SJSA1 (cell line): Measurements from ENCODE around the gene KBTBD12. TPM values are rescaled to one million over a fixed set of nuclear protein-coding genes. Genes with fewer than 3 reads are reported as not detected.

Experiments
- DNase-seq, 2 experiments: peaks; one replicate each; pipeline ENCODE4 v3.0.0-alpha.2; 2015 to 2020; ENCODE audit warnings: low spot score in 2 of 2, low read depth in 1 of 2
- H3K27ac ChIP-seq: fragments of 250-450 bp; sonication (Bioruptor Pico); 2 replicates; pipeline ENCODE4 v1.5.1; 2020; ENCODE audit warnings: mild to moderate bottlenecking, moderate library complexity
- H3K27me3 ChIP-seq: fragments of 250-450 bp; sonication (Bioruptor Pico); replicated peaks from 2 replicates; pipeline ENCODE4 v1.5.1; 2020; ENCODE audit warnings: mild to moderate bottlenecking, moderate library complexity
- H3K36me3 ChIP-seq: fragments of 250-450 bp; sonication (Bioruptor Pico); 2 replicates; pipeline ENCODE4 v1.5.1; 2020; ENCODE audit warnings: mild to moderate bottlenecking
- H3K4me1 ChIP-seq: fragments of 250-450 bp; sonication (Bioruptor Pico); replicated peaks from 2 replicates; pipeline ENCODE4 v1.6.1; 2021; ENCODE audit warnings: mild to moderate bottlenecking
- H3K4me3 ChIP-seq: fragments of 250-450 bp; sonication (Bioruptor Pico); 2 replicates; pipeline ENCODE4 v1.5.1; 2020; ENCODE audit warnings: mild to moderate bottlenecking
- H3K9me3 ChIP-seq: fragments of 250-450 bp; sonication (Bioruptor Pico); replicated peaks from 2 replicates; pipeline ENCODE4 v1.5.1; 2020; ENCODE audit warnings: mild to moderate bottlenecking
- total RNA-seq: library from RNA; depleted of rRNA; stranded (reverse); fragments of >200 nt; shearing (Covaris generic); gene quantifications from 2 replicates; pipeline ENCODE4 v1.2.3, GENCODE V29; 2014; rRNA removed

The KBTBD12 gene
- total RNA-seq, 1 experiment from 2014 or later = not detected

- Histone ChIP-seq H3K4me1 (no peaks in the 10 kb centered on the region), H3K27ac (no peak overlapping the region), H3K36me3 (no peaks in the 10 kb centered on the region), H3K4me3 (no peak overlapping the region), H3K9me3 (no peaks in the 10 kb centered on the region), H3K27me3 (peaks cover 13% of the 10 kb centered on the region; the same call in 1 of the 2 replicates)
- DNase-seq = no peak
Observed at GRCh38 chr3:128006061-128007032, 91.3 kb downstream of the KBTBD12 start.

GRCh38 chr3:128007033-128007424 is 92.0 kb downstream of the KBTBD12 start:
- no peaks in the 10 kb centered on the region for H3K4me1 ChIP-seq
- no peak for DNase-seq
- peaks cover 8% of the 10 kb centered on the region; the same call in 1 of the 2 replicates for H3K27me3 ChIP-seq
- H3K27ac ChIP-seq = no peak overlapping the region
- no peak overlapping the region for H3K4me3 ChIP-seq
- no peaks in the 10 kb centered on the region for H3K36me3 ChIP-seq
- H3K9me3 ChIP-seq = no peaks in the 10 kb centered on the region

GRCh38 chr3:128009952-128010846 is 95.2 kb downstream of the KBTBD12 start:
- DNase-seq = no peak

GRCh38 chr3:128011140-128011539 is 96.1 kb downstream of the KBTBD12 start:
- Histone ChIP-seq H3K27ac (no peak overlapping the region), H3K9me3 (no peaks in the 10 kb centered on the region), H3K36me3 (no peaks in the 10 kb centered on the region), H3K27me3 (no peaks in the 10 kb centered on the region), H3K4me3 (no peak overlapping the region), H3K4me1 (no peaks in the 10 kb centered on the region)
- no peak for DNase-seq

More at GRCh38 chr3:128009952-128010846, 95.2 kb downstream of the KBTBD12 start:
- Histone ChIP-seq H3K36me3 (no peaks in the 10 kb centered on the region), H3K4me3 (no peak overlapping the region), H3K4me1 (no peaks in the 10 kb centered on the region), H3K27me3 (no peaks in the 10 kb centered on the region), H3K27ac (no peak overlapping the region), H3K9me3 (no peaks in the 10 kb centered on the region)

DNA sequence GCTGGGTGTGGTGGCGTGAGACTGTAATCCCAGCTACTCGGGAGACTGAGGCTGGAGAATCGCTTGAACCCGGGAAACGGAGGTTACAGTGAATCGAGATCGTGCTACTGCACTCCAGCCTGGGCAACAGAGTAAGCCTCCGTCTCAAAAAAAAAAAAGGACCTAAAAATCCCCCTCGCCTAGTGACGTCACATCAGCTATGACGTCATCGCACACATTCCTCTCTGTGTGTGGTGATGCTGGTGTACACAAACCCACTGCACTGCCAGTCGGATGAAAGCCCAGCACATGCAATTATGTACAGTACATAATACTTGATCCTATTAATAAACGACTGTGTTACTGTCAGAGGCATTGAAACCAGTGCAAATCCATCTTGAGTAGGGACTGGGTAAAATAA is 97.0 kb downstream of the KBTBD12 start:
- H3K4me3 ChIP-seq = no peak overlapping the region
- no peaks in the 10 kb centered on the region for H3K4me1 ChIP-seq
- no peaks in the 10 kb centered on the region for H3K27me3 ChIP-seq
- no peaks in the 10 kb centered on the region for H3K36me3 ChIP-seq
- H3K27ac ChIP-seq = no peak overlapping the region
- DNase-seq = no peak
- H3K9me3 ChIP-seq = no peaks in the 10 kb centered on the region

DNA sequence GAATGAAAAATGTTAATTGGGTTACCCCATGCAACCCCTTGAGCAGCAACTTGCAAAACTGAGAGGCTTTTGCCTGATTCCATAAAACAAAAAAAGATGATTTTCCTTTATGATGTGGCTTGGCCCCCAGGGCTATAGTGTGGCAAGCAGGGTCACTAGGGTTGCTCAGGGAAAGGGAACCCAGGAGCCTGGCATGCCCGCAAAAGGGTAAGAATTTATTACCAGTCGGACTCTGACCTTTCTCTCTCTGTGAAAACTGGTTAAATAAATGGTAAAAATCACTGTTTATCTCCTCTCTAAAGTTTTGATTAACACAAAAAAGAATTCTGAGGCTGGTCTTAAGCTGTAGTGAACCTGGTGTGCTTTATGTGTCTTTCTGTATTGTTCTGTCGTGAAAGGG is 99.5 kb downstream of the KBTBD12 start:
- H3K4me3 ChIP-seq = no peak overlapping the region
- no peak overlapping the region for H3K27ac ChIP-seq
- H3K9me3 ChIP-seq = no peaks in the 10 kb centered on the region

GRCh38 chr3:128016502-128016901 is 101.5 kb downstream of the KBTBD12 start:
- Histone ChIP-seq H3K4me1 (no peaks in the 10 kb centered on the region), H3K27ac (no peak overlapping the region), H3K9me3 (no peaks in the 10 kb centered on the region), H3K4me3 (no peak overlapping the region), H3K27me3 (no peaks in the 10 kb centered on the region), H3K36me3 (no peaks in the 10 kb centered on the region)
- no peak for DNase-seq

More for the DNA sequence above, 99.5 kb downstream of the KBTBD12 start:
- Histone ChIP-seq H3K27me3 (no peaks in the 10 kb centered on the region), H3K4me1 (no peaks in the 10 kb centered on the region), H3K36me3 (no peaks in the 10 kb centered on the region)
- no peak for DNase-seq

GRCh38 chr3:128021768-128022372 is 106.8 kb downstream of the KBTBD12 start:
- H3K27me3 ChIP-seq = peaks cover 10% of the 10 kb centered on the region
- no peaks in the 10 kb centered on the region for H3K36me3 ChIP-seq
- H3K4me1 ChIP-seq = no peaks in the 10 kb centered on the region
- no peaks in the 10 kb centered on the region for H3K9me3 ChIP-seq
- H3K27ac ChIP-seq = no peak overlapping the region
- no peak overlapping the region for H3K4me3 ChIP-seq
- DNase-seq = no peak

- Histone ChIP-seq H3K36me3 (no peaks in the 10 kb centered on the region), H3K27me3 (peaks cover 11% of the 10 kb centered on the region; the same call in 1 of the 2 replicates), H3K4me3 (no peak overlapping the region), H3K27ac (no peak overlapping the region), H3K9me3 (no peaks in the 10 kb centered on the region), H3K4me1 (no peaks in the 10 kb centered on the region)
- no peak for DNase-seq
Observed at GRCh38 chr3:128033102-128033501, 118.1 kb downstream of the KBTBD12 start.

GRCh38 chr3:128036119-128036518 is 121.1 kb downstream of the KBTBD12 start:
- DNase-seq = no peak
- H3K4me1 ChIP-seq = no peaks in the 10 kb centered on the region
- H3K36me3 ChIP-seq = no peaks in the 10 kb centered on the region
- no peak overlapping the region for H3K27ac ChIP-seq
- no peaks in the 10 kb centered on the region for H3K9me3 ChIP-seq
- H3K27me3 ChIP-seq = peaks cover 29% of the 10 kb centered on the region
- no peak overlapping the region for H3K4me3 ChIP-seq

Other genes with a start within 250 kb of the KBTBD12 start
- gene ABTB1, start 242.3 kb upstream of the KBTBD12 start, total RNA-seq = 1.3 and 1.4 TPM in 2 replicates
- gene MGLL, start 92.7 kb upstream of the KBTBD12 start, total RNA-seq = 31.9 and 47.7 TPM in 2 replicates
- 207 and 285 TPM in 2 replicates for gene SEC61A1, start 137.2 kb downstream of the KBTBD12 start, total RNA-seq
- 83.8 and 101 TPM in 2 replicates for gene RUVBL1, start 208.6 kb downstream of the KBTBD12 start, total RNA-seq
- gene EEFSEC, start 238.2 kb downstream of the KBTBD12 start, total RNA-seq = 2.5 and 5.5 TPM in 2 replicates